ENCODE measurements around the gene IGSF10.

GRCh38 chr3:151456065-151456464 lies 4.8 kb downstream of the IGSF10 start:
- no peak for TF ChIP-seq FIP1L1 (IDR thresholded peaks at IDR 0.05; ENCODE audit: borderline replicate concordance, insufficient read depth, low read depth, low read length)
- no peak for TF ChIP-seq POLR2AphosphoS5 (IDR thresholded peaks at IDR 0.05; ENCODE audit: low read depth, low read length)
- TF ChIP-seq ZNF567 (CRISPR knock-in tag; IDR thresholded peaks at IDR 0.05; ENCODE audit: borderline replicate concordance), result no peak

All from HepG2 (cell line).